ENCODE results near the gene TECPR1. TPM values are rescaled to one million over a fixed set of nuclear protein-coding genes. Genes with fewer than 3 reads are reported as not detected.

The TECPR1 gene
- polyA plus RNA-seq, 3 donors from 2014 or later, result 5.2 to 12.3 (median 6.7) TPM

DNA sequence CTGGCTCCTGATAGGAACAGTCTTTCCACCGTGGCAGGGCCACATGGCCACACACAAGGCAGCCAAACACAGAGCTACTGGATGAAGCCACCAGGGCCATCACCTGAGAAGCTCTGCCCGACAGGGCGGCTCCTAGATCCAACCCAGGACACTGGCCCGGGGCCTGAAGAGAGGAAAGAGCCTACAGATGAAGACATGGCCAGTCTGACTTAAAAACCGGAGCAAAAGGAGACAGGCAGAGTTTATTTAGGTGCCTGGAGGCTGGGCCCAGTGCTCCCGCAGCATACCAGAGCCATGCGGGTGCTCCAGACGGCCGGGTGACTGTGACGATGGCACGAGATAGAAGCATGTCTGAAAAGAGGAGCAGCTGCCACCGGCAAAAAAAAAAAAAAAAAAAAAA is 3.9 kb downstream of the TECPR1 start:
- H3K36me3 Mint-ChIP-seq, result no peaks in the 10 kb centered on the region
- H3K4me1 Mint-ChIP-seq, result peaks cover 34 to 38% of the 10 kb centered on the region in 2 donors
- H3K4me3 Mint-ChIP-seq, result no peak overlapping the region
- H3K27me3 Mint-ChIP-seq (ENCODE audit: low read depth in 3 of 3), result peaks cover 2 to 12% (median 7%) of the 10 kb centered on the region in 3 donors
- H3K9me3 Mint-ChIP-seq, result no peaks in the 10 kb centered on the region
- DNase-seq, result no peak
- peak overlapping the region in 1 of 6 donors; percentile 12 for H3K27ac Mint-ChIP-seq

DNA sequence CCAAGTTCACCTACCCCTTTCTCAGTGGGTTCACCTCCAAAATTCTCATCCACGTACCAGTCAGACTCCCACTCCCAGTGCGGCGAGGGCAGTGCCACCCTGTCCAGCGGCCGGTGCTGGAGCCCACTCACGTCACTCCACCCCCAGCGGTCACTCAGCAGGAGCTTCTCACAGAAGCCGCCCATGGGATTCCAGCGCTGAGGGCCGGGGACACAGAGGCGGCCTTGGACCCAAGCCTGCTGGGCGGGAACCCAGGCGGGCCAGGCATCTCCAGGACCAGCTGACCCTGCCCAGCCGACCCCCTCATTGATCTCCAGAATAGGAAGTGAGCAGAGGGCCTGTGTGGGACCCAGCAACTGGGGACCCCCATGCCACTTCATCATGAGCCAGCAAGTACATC is 7.2 kb downstream of the TECPR1 start:
- DNase-seq, result no peak
- Mint-ChIP-seq H3K36me3 (peaks cover 0 to 7% (median 3%) of the 10 kb centered on the region in 3 donors), H3K9me3 (no peaks in the 10 kb centered on the region), H3K4me3 (no peak overlapping the region), H3K4me1 (peaks cover 6 to 9% of the 10 kb centered on the region in 2 donors), H3K27ac (no peak overlapping the region), H3K27me3 (ENCODE audit: low read depth in 3 of 3) (peaks cover 0 to 1% (median 0%) of the 10 kb centered on the region in 3 donors)

DNA sequence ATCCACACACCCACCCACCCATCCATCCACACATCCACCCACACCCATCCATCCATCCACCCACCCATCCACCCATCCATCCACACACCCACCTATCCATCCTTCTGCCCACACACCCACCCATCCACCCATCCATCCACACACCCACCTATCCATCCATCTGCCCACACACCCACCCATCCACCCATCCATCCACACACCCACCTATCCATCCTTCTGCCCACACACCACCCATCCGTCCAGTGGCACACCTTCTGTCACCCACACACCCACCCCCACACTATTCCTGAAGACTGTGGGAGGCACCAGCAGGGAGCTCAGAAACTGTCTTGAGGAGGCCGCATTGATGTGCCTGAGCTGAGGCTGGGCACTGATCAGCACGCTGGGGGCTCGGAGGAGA is 9.1 kb downstream of the TECPR1 start:
- H3K36me3 Mint-ChIP-seq, result peaks cover 3 to 11% (median 5%) of the 10 kb centered on the region in 3 donors
- no peak overlapping the region for H3K4me3 Mint-ChIP-seq
- H3K4me1 Mint-ChIP-seq, result no peaks in the 10 kb centered on the region
- H3K9me3 Mint-ChIP-seq, result no peaks in the 10 kb centered on the region
- H3K27ac Mint-ChIP-seq, result no peak overlapping the region
- peaks cover 0 to 1% (median 0%) of the 10 kb centered on the region in 3 donors for H3K27me3 Mint-ChIP-seq (ENCODE audit: low read depth in 3 of 3)
- no peak for DNase-seq

DNA sequence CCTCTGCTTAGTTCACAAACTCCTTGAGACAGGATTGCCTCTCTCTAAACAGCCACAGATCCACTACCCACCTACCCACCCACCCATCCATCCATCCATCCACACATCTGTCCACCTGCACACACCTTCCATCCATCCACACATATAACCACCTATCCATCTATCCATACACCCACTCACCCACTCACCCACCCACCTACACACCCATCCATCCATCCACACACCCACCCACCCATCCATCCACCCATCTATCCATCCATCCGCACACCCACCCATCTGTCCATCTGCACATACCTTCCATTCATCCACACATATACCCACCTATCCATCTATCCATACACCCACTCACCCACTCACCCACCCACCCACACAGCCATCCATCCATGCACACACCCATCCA is 9.7 kb downstream of the TECPR1 start:
- Mint-ChIP-seq H3K4me3 (no peak overlapping the region), H3K27ac (no peak overlapping the region), H3K36me3 (peaks cover 3 to 11% (median 5%) of the 10 kb centered on the region in 3 donors), H3K27me3 (ENCODE audit: low read depth in 3 of 3) (peaks cover 0 to 1% (median 0%) of the 10 kb centered on the region in 3 donors), H3K4me1 (no peaks in the 10 kb centered on the region), H3K9me3 (no peaks in the 10 kb centered on the region)
- no peak for DNase-seq

DNA sequence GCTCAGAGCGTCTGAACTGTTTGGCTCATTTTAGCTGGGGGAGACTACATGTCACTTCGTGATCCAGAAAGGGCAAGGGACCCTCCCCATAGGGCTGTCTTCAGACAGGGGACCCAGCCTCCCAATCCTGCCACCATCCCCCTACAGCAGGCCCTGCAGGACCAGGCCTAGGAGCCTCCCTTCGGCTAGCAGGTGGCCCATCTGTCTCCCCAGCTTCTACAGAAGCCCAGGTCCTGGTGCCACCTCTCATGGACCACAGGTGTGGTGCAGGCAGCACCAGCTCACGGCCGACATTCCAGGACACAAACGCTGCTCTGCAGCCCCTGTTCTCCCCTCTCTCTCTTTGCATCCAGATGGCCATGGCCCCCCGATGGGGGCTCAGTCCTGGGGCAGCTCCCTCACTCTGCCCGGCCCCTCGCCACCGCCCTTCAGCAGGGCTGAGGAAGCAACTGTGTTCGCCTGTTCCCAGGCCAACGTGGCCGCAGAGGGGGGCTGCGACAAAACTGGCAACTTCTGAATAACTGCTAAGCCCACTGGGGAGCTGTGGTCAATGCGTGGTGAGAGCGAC is 10.3 kb downstream of the TECPR1 start:
- peaks cover 3 to 11% (median 5%) of the 10 kb centered on the region in 3 donors for H3K36me3 Mint-ChIP-seq

DNA sequence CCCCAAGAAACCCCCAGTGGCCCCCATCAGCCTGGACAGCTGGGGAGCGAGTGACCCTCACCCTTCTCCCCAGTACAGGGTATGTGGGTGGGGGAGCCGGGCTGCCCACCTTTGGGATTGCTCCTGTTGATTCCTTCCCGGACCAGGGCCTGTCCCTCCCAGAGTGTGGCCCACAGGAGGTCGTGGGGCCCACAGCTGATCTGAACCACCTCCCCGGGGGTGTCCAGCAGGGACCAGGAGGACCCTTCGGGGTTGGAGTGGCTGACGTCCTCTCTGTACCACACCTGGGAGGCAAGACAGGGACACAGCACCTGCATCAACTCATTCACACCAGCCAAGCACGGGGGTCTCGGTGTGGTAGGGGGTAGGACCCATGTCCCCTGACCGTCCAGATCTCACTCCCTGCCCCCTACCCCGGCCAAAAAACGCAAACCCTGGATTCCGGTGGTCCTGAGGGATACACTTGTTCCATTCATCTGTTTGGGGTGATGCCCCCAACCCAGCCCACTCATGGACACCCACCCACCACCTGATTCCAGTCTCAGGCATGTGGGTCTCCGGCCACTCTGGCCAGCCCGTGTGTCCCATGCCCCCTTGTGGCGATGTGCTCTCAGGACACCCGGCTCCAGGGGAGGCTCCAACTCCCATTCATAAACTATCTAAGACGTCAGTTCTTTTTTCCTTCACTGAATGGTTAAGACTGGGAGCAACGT is 10.9 kb downstream of the TECPR1 start:
- Mint-ChIP-seq H3K9me3 (no peaks in the 10 kb centered on the region), H3K27ac (peak overlapping the region in 2 of 6 donors; percentile 11 to 57), H3K4me3 (no peak overlapping the region), H3K36me3 (peaks cover 3 to 11% (median 5%) of the 10 kb centered on the region in 3 donors), H3K4me1 (no peaks in the 10 kb centered on the region), H3K27me3 (ENCODE audit: low read depth in 3 of 3) (peaks cover 0 to 3% (median 0%) of the 10 kb centered on the region in 3 donors)
- DNase-seq, result no peak

More for the DNA sequence above, 10.3 kb downstream of the TECPR1 start:
- Mint-ChIP-seq H3K27me3 (ENCODE audit: low read depth in 3 of 3) (peaks cover 0 to 2% (median 0%) of the 10 kb centered on the region in 3 donors), H3K9me3 (no peaks in the 10 kb centered on the region), H3K4me1 (no peaks in the 10 kb centered on the region), H3K4me3 (no peak overlapping the region), H3K27ac (no peak overlapping the region)
- no peak for DNase-seq

DNA sequence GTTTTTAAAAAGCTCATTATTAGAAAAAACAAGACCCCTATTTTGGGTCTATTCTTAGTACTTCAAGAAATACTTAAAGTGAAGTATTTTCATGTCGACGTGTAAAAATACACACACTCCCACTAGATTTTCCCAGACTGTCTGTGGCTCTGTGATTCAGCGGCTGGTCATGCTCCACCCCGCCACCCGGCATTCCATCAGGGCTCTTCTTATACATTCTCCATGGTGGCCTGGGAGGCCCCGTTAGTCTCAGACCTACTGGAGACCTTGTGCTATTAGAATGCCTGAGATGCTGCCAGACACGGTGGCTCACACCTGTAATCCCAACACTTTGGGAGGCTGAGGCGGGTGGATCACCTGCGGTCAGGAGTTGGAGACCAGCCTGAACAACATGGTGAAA is 13.1 kb downstream of the TECPR1 start:
- no peak for DNase-seq
- Mint-ChIP-seq H3K36me3 (peaks cover 5 to 15% (median 7%) of the 10 kb centered on the region in 3 donors), H3K9me3 (no peaks in the 10 kb centered on the region), H3K4me3 (no peak overlapping the region), H3K27me3 (ENCODE audit: low read depth in 3 of 3) (peaks cover 0 to 2% (median 0%) of the 10 kb centered on the region in 3 donors), H3K4me1 (no peaks in the 10 kb centered on the region), H3K27ac (no peak overlapping the region)

DNA sequence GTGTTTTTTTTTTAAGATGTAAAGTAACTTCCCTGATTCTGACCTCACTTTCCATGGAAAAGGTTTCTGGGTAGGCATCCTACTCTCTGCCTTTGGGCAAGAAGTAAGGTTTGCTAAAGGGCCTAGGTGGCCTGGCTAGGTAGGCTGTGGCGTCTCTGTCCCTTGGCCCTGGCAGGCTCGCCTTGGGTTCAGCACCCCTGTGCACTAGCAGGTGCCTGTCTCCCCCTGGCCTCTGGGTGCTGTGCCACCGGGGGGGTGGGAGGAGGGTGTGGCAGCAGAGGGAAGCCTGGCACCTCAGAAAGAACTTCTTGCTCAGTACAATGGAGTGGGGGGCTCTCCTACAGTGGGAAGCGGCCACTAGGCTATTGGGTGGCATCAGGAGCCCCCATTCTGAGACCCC is 14.0 kb downstream of the TECPR1 start:
- Mint-ChIP-seq H3K4me3 (no peak overlapping the region), H3K27ac (no peak overlapping the region)

DNA sequence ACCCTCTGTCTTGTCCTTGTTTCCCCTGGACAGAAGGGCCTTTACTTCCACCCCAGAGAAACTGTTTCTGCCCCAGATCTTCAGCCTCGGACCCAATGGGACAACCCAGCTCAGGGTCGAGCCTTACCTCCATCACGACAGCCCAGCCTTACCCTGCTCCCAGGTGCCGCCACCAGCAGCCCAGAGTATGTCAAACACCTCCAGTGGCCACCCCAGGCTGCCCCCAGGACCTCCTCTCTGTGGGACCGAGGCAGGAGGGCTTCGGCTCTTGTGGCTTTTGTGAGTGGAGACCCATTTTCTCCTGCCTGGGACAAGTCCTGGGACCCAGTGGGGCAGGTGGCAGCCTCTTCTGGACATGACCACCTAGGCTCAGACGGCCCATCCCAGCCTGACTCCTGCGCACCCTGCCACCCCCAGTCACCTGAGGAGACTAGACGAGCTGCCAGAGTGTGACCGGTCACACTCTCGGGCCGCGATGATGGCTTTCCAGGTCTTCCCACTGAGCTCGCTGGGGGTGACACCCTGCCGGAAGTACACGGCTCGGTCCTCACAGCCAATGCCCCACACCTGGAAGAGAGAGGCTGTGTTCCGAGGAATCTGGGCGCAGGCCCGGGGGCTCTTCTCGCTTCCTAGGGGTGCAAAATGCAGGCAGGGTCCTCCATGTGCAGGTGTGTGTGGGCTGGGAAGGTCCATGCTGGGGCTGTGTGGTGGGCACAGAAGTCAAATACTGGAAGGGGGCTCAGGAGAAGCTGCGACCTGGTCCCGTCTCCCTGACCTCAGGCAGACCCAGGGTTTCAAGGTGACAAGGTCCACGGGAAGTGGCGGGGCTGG is 15.5 kb downstream of the TECPR1 start:
- no peaks in the 10 kb centered on the region for H3K4me1 Mint-ChIP-seq
- H3K27ac Mint-ChIP-seq, result no peak overlapping the region
- no peak overlapping the region for H3K4me3 Mint-ChIP-seq
- H3K9me3 Mint-ChIP-seq, result no peaks in the 10 kb centered on the region
- peaks cover 5 to 15% (median 7%) of the 10 kb centered on the region in 3 donors for H3K36me3 Mint-ChIP-seq
- peaks cover 0 to 2% (median 0%) of the 10 kb centered on the region in 3 donors for H3K27me3 Mint-ChIP-seq (ENCODE audit: low read depth in 3 of 3)
- DNase-seq, result no peak

More for the DNA sequence above, 14.0 kb downstream of the TECPR1 start:
- peaks cover 5 to 15% (median 7%) of the 10 kb centered on the region in 3 donors for H3K36me3 Mint-ChIP-seq
- no peak for DNase-seq
- no peaks in the 10 kb centered on the region for H3K4me1 Mint-ChIP-seq
- H3K9me3 Mint-ChIP-seq, result no peaks in the 10 kb centered on the region
- peaks cover 0 to 2% (median 0%) of the 10 kb centered on the region in 3 donors for H3K27me3 Mint-ChIP-seq (ENCODE audit: low read depth in 3 of 3)

DNA sequence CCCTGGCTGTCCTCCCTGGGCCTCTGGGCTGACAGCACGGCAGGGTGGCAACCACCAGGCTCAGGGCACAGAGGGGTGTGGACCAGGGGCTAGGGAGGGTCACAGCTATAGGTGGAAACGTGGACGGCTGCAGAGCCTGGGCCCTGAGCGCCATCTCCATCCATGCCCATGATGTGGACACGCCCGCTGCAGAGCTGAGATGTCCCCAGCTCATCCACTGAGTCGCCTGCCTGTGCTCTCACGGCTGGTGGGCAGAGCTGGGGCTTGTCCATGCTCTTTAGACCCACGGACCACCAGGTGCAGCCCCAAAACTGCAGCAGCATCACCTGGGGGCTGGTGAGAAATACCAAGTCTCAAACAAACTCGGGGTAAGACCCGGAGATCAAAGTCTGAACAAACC is 16.1 kb downstream of the TECPR1 start:
- peaks cover 5 to 11% (median 7%) of the 10 kb centered on the region in 3 donors for H3K36me3 Mint-ChIP-seq
- H3K27ac Mint-ChIP-seq, result no peak overlapping the region
- DNase-seq, result no peak

DNA sequence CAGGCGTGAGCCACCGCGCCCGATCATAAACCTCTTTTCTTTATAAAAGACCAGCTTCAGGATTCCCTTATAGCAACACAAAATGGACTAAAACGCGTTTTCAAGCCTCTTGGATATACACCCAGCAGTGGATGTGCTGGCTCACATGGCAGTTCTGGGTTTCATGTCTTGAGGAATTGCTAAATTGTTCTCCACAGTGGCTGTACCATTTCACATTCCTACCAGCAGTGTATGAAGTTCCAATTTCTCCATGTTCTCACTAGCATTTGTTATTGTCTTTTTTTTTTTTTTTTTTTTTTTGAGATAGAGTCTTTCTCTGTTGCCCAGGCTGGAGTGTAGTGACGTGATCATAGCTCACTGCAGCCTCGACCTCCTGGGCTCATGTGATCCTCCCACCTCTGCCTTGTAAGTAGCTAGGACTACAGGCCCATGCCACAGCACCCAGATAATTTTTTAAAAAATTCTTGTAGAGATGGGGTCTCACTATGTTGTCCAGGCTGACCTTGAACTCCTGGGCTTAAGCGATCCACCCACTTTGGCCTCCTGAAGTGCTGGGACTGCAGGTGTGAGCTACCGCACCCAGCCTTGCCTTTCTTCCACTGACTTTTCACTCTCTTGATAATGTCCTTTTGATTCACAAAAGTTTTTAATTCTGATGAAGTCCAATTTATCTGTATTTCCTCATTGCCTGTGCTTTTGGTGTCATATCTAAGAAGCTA is 17.4 kb downstream of the TECPR1 start:
- Mint-ChIP-seq H3K9me3 (no peaks in the 10 kb centered on the region), H3K36me3 (peaks cover 4 to 8% (median 5%) of the 10 kb centered on the region in 3 donors), H3K4me1 (no peaks in the 10 kb centered on the region), H3K4me3 (no peak overlapping the region), H3K27me3 (ENCODE audit: low read depth in 3 of 3) (peaks cover 0 to 2% (median 0%) of the 10 kb centered on the region in 3 donors), H3K27ac (no peak overlapping the region)
- DNase-seq, result no peak

More for the DNA sequence above, 16.1 kb downstream of the TECPR1 start:
- Mint-ChIP-seq H3K4me1 (no peaks in the 10 kb centered on the region), H3K4me3 (no peak overlapping the region), H3K9me3 (no peaks in the 10 kb centered on the region), H3K27me3 (ENCODE audit: low read depth in 3 of 3) (peaks cover 0 to 2% (median 0%) of the 10 kb centered on the region in 3 donors)

DNA sequence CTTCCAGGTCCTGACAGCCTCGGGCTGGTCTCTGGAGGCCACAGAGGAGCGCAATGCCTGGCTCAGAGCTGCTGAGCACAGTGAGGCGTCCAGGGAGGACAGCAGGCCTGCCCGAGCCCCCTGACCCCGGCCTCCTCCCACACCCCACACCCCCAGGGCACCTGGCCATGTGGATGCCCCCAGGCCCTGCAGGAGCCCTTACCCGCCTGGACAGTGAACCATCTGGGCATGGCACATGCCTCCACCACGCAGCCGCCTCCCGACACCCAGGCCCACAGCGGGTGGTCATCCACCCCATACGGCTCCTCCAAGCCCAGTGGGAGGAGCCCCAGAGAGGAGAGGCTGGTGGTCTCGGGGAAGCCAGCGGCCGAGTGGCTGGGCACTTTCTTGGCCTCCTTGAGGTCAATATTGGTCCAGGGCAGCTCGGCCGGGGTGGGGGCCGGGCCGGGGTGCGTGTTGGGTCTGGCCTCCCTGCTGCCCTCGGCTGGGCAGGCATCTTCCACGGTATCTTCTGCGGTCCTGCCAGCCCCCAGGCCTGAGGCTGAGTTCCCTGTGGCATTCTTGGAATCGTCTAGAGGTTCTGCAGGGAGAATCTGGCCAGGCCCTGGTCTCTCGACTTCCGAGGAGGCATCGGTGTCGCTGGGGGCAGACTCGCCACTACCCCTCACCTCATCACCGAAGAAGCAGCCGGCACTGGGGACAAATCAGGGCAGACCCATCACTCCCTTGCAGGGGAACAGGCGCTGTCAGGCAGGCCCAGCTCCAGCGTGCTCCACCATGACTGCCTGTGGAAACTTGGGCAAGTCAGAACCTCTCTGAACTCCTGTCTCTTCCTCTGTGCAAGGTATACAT is 18.6 kb downstream of the TECPR1 start:
- no peak for DNase-seq
- H3K4me1 Mint-ChIP-seq, result no peaks in the 10 kb centered on the region
- no peaks in the 10 kb centered on the region for H3K9me3 Mint-ChIP-seq
- peaks cover 1 to 5% (median 4%) of the 10 kb centered on the region in 3 donors for H3K36me3 Mint-ChIP-seq
- H3K27ac Mint-ChIP-seq, result peak overlapping the region in 1 of 6 donors; percentile 34
- H3K27me3 Mint-ChIP-seq (ENCODE audit: low read depth in 3 of 3), result peaks cover 0 to 2% (median 0%) of the 10 kb centered on the region in 3 donors
- no peak overlapping the region for H3K4me3 Mint-ChIP-seq
